Measurements from ENCODE around the gene TRPM8.

TRPM8 gene

DNA sequence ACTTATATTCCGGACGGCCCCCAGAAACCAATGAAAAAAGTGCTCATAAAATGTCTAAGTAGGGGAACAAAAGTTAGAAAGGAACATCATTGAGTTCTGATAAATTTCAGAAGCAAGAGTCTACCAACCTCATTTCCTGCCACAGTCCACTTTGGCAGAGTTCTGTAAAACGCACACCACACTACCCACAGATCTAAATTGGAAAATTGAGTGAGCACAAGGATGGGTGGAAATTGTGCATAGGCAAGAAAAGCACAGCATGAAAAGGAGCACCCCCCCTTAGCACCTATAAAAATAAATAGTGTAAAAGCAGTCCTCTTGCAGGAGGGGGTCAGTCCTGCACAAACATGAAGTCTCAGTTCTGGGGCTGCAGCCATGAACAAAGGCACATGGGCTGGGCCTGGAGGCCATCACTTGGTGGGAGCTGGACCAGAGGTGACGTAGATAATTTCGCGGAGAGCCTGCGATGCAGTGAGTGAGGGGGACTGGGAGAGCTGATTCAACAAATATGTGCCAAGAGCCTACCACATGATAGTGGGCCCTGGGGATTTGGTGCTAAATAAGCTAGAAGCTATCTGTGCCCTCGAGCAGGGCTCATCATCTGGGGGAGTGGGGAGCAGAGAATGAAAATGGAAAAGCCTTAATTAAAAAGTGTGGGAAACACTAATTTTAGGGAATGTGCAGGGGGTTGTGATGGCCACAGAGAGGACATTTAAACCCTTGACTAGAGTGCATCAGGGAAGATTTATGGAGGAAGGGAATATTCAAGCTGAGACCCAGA lies 84.4 kb downstream of the TRPM8 start:
- DNase-seq (ENCODE audit: low read depth in 2 of 2): no peak

DNA sequence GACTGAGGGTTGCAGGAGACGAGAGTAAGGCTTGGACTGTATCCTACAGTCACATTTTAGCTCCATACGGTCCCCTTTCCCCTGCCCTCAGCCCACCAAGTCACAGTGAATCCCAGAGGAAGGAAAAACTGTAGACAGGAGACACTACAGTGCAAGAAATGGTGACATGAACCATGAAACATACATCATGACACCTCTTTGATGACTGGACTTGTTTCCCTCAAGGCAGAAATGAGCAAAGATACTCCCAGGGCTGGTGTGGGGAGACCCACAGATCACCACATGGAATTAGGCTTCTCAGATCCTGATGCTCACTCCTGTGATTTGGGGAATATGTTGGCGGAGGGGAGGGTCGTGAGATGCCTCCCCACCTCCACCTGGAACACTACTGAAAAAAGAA lies 85.1 kb downstream of the TRPM8 start:
- DNase-seq (ENCODE audit: low read depth in 2 of 2): no peak

DNA sequence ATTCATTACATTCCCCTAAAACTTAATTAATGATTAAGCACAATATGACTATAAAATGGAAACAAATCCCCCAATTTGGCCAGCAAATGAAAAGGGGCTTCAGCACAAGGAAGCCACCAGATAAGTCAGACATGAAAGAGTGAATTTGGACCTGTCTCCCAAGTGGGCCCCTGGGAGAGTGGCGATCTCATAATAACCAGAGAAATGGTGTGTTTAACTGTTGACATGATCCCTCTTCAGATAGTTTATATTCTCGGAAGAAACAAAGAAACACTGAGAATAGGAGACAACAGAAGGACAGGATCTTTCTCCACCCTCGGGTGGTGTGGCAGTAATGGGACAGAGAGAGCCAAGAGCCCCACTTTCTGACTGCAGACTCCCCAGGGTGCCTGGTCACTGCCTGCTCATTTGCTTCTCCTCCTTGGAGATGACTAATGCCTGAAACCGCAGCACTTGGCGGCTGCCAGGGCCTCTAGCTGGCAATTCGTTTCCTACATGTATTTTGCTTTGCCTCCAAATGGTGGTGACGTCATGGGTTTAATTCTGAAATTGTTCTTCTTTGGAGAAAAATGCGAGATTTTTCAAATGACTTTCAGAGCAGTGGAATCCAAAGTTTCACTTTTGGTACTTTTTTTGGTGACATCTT lies 86.9 kb downstream of the TRPM8 start:
- DNase-seq (ENCODE audit: low read depth in 2 of 2): no peak

DNA sequence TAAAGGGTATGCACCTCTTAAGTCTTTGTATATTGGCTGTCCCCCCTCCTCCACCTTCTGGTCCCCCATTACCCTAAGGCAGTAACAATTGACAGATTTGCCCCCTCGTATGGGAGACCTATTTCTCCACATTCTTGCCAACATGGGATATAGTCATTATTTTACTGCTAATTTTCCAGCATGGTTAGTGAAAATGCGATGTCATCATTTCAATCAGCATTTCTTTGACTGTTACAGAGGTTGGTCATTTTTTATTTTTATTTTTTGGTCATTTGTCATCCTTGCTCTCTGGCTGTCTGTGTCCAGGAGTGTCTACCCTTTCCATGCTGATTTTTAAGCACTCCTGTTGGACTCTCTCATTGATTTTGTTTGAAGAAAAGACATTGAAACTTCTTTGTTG lies 88.0 kb downstream of the TRPM8 start:
- no peak for DNase-seq (ENCODE audit: low read depth in 2 of 2)

DNA sequence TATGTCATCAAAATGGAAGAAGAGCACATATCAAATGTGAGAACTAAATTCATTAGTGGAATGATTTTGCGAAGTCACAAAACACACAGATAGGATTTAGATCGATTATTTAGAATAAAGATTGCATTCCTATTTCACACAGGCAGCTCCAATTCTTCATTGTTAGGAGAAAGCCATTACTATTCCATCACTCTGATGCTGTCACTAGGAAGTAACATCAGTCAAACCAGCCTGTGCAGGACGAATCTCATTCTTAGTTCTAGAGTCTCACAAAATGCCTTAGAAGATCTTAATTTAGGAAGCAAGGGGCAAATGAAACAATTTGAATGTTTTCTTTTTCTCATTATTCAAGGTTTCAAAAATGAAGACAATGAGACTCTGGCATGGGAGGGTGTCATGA lies 89.3 kb downstream of the TRPM8 start:
- DNase-seq (ENCODE audit: low read depth in 2 of 2): no peak

DNA sequence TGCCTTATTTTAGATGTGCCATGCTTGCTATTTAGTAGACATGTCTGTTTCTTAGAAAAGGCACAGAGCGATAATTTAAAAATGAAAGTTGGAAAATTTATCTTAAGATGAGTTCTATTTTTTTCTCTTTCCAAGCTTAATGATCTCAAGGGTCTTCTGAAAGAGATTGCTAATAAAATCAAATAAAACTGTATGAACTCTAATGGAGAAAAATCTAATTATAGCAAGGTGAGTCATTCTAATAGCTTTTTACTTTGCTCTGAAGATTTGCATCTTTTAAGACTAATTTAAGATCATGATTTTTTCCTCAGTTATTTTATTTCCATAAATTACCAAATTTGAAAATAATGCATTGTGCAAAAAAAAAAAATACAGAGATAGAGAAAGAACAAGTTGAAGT lies 97.3 kb downstream of the TRPM8 start:
- DNase-seq (ENCODE audit: low read depth in 2 of 2): no peak

DNA sequence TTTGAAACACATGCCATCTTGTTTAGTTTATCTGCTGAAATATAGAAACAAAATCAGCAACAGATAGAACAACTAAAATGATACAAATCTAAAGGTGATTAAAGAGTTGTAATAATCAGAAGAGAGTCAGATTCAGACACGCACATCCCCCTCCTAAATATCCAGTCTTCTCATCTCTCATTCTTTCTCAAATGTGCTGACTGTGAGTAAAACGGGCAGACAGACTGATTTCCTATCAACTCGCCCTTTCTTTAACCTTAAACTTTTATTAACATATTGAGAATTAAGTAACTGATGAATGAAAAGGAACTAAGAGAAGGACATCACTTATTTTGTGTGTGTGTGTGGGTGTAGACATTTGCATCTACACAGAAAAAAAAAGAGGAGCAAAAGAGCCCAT lies 98.7 kb downstream of the TRPM8 start:
- no peak for DNase-seq (ENCODE audit: low read depth in 2 of 2)

DNA sequence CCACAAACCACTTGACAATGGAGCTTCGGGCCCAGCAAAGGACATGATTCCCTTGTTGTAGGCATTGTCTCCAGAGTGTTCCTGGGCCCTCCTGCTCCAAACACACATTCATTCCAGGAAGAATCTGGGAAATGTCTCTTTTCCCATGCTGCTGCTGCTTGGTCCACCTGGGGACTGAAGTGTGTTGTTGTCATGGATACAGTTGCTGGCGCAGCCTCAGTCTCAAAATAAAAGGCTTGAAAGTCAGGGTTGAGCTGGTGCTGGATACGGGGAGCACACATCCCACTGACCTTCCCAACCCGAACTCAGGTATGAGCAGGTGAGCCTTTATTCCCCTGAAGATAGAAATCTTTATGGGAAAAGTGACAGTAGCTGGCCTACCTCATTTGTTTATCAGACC lies 102.7 kb downstream of the TRPM8 start:
- no peak for DNase-seq (ENCODE audit: low read depth in 2 of 2)

DNA sequence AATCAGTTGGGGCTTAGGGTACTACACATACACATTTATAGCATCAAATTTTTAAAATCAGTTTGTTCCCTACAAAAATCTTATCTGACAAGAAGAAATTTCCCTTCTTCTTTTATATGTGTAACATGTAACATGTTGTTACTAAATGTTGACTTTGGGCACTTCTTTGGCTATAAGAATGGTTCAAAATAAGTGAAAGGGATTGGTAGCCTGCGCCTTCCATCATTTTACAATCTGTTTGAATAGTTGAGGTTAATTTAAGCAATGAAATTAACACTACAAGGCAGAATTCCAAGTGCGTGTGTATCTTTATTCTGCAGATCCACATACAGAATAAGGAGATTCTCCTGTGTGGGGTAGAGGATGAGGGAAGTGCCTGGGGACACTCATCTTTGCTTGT lies 103.2 kb downstream of the TRPM8 start:
- no peak for DNase-seq (ENCODE audit: low read depth in 2 of 2)

DNA sequence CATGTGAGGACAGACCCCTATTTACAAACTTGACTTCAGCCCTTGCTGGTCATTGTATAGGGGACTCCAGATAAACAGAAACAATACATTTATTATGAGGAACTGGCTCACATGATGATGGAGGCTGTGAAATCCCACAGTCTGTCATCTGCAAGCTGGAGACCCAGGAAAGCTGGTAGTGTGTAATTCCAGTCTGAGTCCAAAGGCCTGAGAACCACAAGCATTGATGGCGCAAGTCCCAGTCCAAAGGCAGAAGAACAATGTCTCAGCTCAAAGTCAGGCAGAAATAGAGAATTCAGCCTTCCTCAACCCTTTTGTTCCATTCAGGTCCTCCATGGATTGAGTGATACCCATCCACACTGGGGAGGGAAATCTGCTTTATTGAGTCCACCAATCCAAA lies 105.3 kb downstream of the TRPM8 start:
- DNase-seq (ENCODE audit: low read depth in 2 of 2): no peak

DNA sequence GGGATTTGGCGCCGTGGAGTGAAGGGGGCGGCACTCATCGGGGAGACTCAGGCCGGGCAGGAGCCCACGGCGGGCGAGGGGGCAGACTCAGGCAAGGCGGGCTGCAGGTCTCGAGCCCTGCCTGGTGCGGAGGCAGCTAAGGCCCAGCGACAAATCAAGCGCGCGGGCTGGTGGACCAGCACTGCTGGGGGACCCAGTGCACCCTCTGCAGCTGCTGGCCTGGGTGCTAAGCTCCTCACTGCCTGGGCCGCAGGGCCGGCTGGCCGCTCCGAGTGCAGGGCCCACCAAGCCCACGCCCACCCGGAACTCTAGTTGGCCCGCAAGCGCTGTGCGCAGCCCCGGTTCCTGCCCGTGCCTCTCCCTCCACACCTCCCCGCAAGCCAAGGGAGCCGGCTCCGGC lies 107.1 kb downstream of the TRPM8 start:
- DNase-seq (ENCODE audit: low read depth in 2 of 2): no peak

DNA sequence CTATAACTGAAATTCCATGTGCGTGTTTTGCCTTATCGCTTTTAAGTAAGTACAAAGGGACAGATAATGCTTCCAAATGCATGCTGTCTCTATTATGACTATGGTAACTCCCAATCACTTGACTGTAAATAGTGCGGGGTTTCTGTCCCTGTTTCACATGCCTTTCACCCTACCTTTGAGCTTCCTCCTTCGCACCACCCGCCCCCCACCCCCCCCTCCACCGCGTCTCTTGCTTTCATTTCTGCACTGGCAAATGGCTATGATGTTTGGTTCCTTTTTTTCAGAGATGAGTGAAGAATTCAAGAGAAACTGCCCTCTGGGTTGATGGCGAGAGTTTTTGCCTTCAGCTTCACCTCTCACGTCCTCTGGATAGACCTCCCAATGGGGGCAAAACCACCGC lies 108.3 kb downstream of the TRPM8 start:
- DNase-seq (ENCODE audit: low read depth in 2 of 2): no peak

DNA sequence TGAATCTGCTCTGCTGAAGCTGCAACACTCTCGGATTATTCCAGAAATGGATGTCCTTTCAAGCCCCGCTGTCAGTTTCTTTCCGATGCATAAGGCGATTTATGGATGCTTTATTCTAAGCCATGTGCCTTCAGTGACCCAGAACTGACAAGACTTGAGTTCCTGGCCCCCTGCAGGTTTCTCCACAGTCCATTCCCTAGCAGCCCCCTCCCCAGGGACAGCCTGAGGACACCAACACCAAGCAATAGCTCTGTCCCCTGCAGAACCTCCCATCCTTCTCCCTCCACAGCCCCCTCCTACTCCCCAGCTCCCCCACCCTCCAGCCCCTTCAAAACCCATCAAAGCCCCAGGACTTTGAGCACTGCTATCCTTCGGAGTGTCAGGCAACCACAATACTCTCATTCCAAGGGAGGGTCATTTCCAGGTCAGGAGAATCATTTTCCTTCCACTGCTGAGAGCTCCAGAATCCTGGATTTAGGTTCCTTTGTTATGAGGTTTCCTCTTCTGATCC lies 108.8 kb downstream of the TRPM8 start:
- DNase-seq (ENCODE audit: low read depth in 2 of 2): no peak

DNA sequence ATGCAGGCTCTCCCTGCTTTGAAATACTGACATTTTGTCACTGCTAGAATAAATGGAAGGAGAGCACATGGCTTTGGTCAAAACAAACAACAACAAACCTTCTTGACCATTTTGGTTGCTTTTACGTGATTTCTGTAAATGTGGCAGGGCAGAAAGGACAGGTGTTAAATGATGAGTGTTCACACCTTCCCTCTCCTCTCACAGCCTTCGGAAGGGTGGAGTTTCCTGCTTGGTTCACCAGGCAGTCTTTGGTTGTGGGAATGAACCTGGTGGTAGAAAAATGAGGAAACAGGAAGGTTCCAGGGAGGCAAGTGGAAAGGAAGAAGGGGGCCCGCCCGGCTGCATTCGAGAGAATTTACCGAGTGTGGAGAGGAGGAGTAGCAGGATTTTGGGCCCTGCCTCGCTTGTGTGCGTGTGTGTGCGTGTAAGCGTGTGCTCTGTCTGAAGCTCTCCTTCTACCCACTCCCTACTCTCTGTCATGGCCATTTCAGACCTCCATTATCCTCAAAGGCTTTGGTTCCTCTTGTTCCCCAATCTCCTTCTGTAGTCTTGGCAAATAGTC lies 109.6 kb downstream of the TRPM8 start:
- no peak for DNase-seq (ENCODE audit: low read depth in 2 of 2)

DNA sequence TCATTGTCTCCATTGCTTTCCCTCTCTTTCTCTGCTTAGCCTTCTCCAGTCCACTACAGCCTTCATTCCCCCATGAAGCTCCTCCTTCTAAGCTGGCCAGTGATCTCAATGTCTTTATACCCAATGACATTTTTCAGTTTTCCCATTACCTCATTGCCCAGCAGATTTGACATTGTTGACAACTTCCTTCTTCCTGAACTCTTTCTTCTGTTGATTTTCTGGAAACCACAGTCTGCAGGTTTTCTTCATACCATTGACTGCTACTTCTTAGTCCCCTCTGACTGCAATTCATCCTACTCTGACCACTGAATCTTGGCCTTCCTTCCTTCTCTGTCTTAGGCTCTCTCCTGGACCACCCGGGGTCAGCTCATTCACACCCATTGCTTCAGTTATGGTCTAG lies 110.5 kb downstream of the TRPM8 start:
- no peak for DNase-seq (ENCODE audit: low read depth in 2 of 2)

DNA sequence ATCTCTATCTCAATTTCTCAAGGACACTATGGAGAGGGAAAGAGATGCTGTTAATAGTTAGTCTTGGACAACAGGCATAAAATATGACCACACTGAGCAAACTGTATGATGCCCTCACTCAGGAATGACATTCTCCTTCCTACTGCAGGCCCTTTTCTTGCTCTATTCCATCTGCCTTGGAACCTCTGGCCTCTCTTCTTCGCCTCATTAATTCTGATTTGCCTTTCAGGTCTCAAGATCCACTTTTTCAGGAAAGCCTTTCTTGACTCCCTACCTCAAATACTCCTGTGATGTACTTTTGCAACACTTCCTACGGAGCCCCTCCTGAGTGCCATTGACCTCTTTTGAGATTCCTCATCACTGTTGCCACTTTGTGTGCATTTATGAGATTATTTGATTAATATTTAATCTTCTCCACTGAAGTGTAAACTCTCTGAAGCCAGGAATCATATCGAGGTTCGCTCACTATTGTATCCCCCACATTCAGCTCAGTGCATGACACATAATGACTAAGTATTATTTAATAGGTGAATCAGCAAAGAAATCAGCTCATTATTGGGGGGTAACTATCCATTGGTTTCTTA lies 112.1 kb downstream of the TRPM8 start:
- no peak for DNase-seq (ENCODE audit: low read depth in 2 of 2)

DNA sequence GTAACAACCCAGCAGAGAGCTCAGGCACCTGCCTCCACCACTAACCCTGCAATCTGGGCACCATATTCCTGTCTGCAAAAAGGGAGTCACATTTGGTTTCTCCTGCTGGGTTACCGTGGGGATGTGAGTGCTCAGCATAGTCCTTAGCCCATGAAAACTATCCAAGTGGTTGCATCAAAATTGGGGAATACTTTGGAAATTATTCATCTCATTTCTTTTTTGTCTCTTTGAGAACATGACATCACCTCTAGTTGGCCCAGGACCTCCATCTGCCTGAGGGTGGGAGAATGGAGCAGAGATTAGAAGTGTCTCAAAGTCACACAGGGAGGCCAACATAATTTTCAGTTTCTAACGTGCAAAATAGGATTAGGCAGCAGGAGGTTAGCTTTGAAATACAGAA lies 114.0 kb downstream of the TRPM8 start:
- no peak for DNase-seq (ENCODE audit: low read depth in 2 of 2)

DNA sequence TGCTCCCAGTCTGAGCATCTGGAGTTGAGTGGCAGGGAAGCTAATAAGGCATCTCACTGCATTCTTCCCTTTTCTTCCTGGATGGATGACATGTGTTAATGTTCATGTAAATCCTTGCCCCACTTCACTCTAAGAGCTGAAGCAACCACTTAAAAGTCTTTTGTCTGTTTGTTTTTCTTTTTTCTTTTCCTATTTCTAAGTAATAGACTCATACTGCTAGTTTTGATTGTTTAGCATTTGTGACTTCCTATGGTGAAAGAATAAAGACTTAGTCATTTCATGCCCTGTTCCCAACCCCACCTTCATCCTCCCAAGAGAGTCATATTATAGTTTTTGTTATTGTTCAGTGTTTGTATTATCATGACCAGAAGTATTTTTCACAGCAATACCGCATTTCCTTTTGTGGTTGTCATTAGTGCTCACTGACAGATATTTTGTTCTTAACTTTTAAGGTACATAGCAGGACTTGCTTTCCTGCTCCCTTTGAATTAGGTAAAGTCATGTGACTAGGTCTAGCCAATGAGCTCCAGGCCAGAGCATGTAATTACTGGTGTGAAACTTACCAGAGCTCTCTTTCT lies 115.2 kb downstream of the TRPM8 start:
- no peak for DNase-seq (ENCODE audit: low read depth in 2 of 2)

DNA sequence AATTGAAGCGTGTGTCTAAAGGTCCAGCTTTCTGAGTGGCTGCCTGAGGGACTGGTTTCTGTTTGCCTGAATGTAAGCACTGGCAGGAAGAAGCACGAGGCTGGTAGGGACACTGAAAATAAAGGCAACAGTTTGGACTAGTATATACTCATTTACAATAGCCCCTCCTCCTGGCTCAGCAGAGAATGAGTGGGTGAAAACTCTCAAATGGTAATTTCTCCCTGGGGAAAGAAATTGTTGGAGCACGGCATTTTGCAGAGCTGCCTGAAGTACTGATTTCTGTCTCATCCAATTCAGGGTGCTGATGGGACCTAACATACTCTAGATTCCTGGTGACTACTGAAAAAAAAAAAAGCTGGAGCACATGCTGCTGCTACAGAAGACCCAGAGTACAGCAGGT lies 116.0 kb downstream of the TRPM8 start:
- DNase-seq (ENCODE audit: low read depth in 2 of 2): no peak

DNA sequence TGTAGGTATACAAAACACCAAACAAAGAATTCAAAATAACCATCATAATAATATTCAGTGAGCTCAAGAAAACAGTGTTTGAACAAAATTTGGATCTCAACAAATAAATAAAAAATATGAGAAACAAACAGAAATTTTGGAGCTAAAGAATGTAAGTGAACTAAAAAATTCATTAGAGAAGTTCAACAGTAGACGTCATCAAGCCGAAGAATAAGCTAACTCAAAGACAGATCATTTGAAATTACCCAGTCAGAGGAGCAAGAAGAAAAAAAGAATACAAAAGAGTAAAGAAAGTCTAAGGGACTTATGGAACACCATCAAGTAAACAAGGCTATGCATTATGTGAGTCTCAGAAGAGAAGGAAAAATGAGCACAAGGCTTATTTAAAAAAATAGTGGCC lies 116.7 kb downstream of the TRPM8 start:
- no peak for DNase-seq (ENCODE audit: low read depth in 2 of 2)

DNA sequence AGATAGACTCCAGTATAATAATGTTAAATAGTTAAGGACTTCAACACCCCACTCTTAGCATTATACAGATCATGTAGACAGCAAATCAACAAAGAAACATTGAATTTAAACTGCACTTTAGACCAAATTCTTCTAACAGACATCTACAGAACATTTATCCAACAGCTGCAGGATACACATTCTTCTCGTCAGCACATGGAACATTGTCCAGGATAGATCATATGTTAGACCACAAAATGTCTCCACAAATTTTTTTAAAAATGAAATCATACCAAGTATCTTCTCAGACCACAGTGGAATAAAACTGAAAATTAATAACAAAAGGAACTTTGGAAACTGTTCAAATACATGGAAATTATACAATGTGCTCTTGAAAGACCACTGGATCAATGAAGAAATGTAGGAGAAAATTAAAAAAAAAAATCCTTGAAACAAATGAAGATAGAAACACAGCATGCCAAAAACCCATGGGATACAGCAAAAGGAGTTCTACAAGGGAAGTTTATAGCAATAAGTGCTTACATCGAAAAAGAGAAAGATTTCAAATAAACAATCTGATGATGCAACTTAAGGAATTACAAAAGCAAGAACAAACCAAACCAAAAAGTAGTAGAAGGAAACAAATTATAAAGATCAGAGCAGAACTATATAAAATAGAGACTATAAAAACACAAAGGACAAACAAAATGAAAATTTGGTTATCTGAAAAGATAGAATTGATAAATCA lies 121.1 kb downstream of the TRPM8 start:
- no peak for DNase-seq (ENCODE audit: low read depth in 2 of 2)

DNA sequence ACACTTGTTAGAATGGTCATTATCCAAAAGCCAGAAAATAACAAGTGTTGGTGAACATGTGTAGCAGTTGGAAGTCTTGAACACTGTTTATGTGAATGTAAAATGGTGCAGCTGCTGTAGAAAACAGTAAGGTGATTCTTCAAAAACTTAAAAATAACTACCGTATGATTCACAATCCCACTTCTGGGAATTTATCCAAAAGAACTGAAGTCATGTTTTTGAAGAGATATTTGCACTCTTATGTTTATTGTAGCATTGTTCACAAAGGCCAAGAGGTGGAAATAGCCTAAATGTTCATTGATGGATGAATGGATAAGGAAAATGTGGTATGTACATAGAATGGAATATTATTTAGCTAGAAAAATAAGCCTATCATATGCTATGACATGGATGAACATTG lies 127.0 kb downstream of the TRPM8 start:
- no peak for DNase-seq (ENCODE audit: low read depth in 2 of 2)

All from activated CD4-positive, alpha-beta T cell treated with anti-CD3 and anti-CD28 coated beads for 24 hours (primary cell).